Smooth muscle cell (in vitro differentiated cells): ENCODE data around the gene GNA12. TPM values are rescaled to one million over a fixed set of nuclear protein-coding genes. Genes with fewer than 3 reads are reported as not detected.
"Not testable (repeated sequence)": the region's sequence is repeated elsewhere in the genome, so short reads cannot be mapped to it uniquely, and the experiment has no call there.

Experiments
- DNase-seq: peaks from one replicate; lab custom pipeline; 2025; ENCODE audit not compliant: unreplicated experiment; lab: John Stamatoyannopoulos, UW
- H2AFZ ChIP-seq: fragments of 200-600 bp; sonication (generic); 2 replicates; pipeline ENCODE4 v1.6.0; 2016; ENCODE audit warnings: antibody characterized with exemption, low read depth, mild to moderate bottlenecking
- H3F3A ChIP-seq: fragments of 200-600 bp; sonication (generic); 2 replicates; pipeline ENCODE4 v1.6.0; 2017; ENCODE audit warnings: antibody characterized with exemption, low read depth
- H3K27ac ChIP-seq: fragments of 200-600 bp; sonication (generic); 2 replicates; pipeline ENCODE4 v1.5.1; 2016; ENCODE audit warnings: low read depth, mild to moderate bottlenecking
- H3K27me3 ChIP-seq: fragments of 200-600 bp; sonication (generic); 2 replicates; pipeline ENCODE4 v1.6.1; 2016; ENCODE audit warnings: low read depth, mild to moderate bottlenecking
- H3K36me3 ChIP-seq: fragments of 200-600 bp; sonication (generic); 2 replicates; pipeline ENCODE4 v1.5.1; 2016; ENCODE audit warnings: low read depth
- H3K4me1 ChIP-seq: fragments of 200-600 bp; sonication (generic); 2 replicates; pipeline ENCODE4 v1.5.1; 2016; ENCODE audit warnings: low read depth
- H3K4me2 ChIP-seq: fragments of 200-600 bp; sonication (generic); 2 replicates; pipeline ENCODE4 v1.6.0; 2016; ENCODE audit warnings: mild to moderate bottlenecking
- H3K4me3 ChIP-seq: fragments of 200-600 bp; sonication (generic); 2 replicates; pipeline ENCODE4 v1.5.1; 2016; ENCODE audit warnings: mild to moderate bottlenecking
- H3K79me2 ChIP-seq: fragments of 200-600 bp; sonication (generic); 2 replicates; pipeline ENCODE4 v1.6.0; 2016; ENCODE audit warnings: low read depth, mild to moderate bottlenecking
- H3K9ac ChIP-seq: fragments of 200-600 bp; sonication (generic); 2 replicates; pipeline ENCODE4 v1.6.0; 2016; ENCODE audit warnings: low read depth
- H3K9me3 ChIP-seq: fragments of 200-600 bp; sonication (generic); replicated peaks from 2 replicates; pipeline ENCODE4 v1.5.1; 2016; ENCODE audit warnings: low read depth
- H4K20me1 ChIP-seq: fragments of 200-600 bp; sonication (generic); 2 replicates; pipeline ENCODE4 v1.6.0; 2016; ENCODE audit warnings: low read depth
- WGBS: methylation state at CpG from one replicate; pipeline ENCODE4 v1.1.7; 2016; ENCODE audit warnings: low lambda C conversion rate; 5-methylcytosine and 5-hydroxymethylcytosine counted together
- polyA plus RNA-seq: library from polyadenylated mRNA; unstranded; fragments of >200 nt; fragmentation: Nextera tagmentation; extraction: Ambion mirVana; gene quantifications from 2 replicates; pipeline ENCODE4 v1.2.1, GENCODE V29; 2016
- total RNA-seq: library from RNA; depleted of rRNA; stranded (reverse); fragments of >200 nt; gene quantifications from 2 replicates; pipeline ENCODE4 v1.2.3, GENCODE V29; 2014
- TF ChIP-seq, protein P1 (sequence below): fragments of 200-600 bp; sonication (generic); IDR thresholded peaks from 2 replicates; pipeline ENCODE4 v1.5.1; 2017; ENCODE audit warnings: borderline replicate concordance, mild to moderate bottlenecking, antibody characterized with exemption; ENCODE audit not compliant: insufficient read depth, poor library complexity, severe bottlenecking

GNA12 gene
- total and polyA plus RNA-seq, 2 experiments from 2014 or later = 20.3 to 34.7 TPM

GRCh38 chr7:2729031-2729892 lies 114.8 kb downstream of the GNA12 start:
- Histone ChIP-seq H3K27me3 (no peaks in the 10 kb centered on the region), H4K20me1 (peaks cover 10% of the 10 kb centered on the region), H3K36me3 (no peaks in the 10 kb centered on the region), H3K9ac (no peak overlapping the region), H3K4me3 (no peak overlapping the region), H3F3A (peaks cover 6% of the 10 kb centered on the region), H3K4me1 (no peaks in the 10 kb centered on the region), H3K79me2 (peaks cover 14% of the 10 kb centered on the region), H2AFZ (no peak overlapping the region), H3K4me2 (no peak overlapping the region), H3K27ac (peak overlapping the region; percentile 61), H3K9me3 (no peaks in the 10 kb centered on the region)
- TF ChIP-seq, protein P1, sequence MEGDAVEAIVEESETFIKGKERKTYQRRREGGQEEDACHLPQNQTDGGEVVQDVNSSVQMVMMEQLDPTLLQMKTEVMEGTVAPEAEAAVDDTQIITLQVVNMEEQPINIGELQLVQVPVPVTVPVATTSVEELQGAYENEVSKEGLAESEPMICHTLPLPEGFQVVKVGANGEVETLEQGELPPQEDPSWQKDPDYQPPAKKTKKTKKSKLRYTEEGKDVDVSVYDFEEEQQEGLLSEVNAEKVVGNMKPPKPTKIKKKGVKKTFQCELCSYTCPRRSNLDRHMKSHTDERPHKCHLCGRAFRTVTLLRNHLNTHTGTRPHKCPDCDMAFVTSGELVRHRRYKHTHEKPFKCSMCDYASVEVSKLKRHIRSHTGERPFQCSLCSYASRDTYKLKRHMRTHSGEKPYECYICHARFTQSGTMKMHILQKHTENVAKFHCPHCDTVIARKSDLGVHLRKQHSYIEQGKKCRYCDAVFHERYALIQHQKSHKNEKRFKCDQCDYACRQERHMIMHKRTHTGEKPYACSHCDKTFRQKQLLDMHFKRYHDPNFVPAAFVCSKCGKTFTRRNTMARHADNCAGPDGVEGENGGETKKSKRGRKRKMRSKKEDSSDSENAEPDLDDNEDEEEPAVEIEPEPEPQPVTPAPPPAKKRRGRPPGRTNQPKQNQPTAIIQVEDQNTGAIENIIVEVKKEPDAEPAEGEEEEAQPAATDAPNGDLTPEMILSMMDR = no peak
- 84% methylated on average over 37 of the region's 37 CpGs for WGBS
- DNase-seq = no peak

GRCh38 chr7:2728316-2729030 lies 115.6 kb downstream of the GNA12 start:
- H3F3A ChIP-seq = peaks cover 6% of the 10 kb centered on the region
- no peak overlapping the region for H2AFZ ChIP-seq
- H3K27me3 ChIP-seq = no peaks in the 10 kb centered on the region
- no peak overlapping the region for H3K4me2 ChIP-seq
- no peaks in the 10 kb centered on the region for H3K9me3 ChIP-seq
- H3K27ac ChIP-seq = peak overlapping the region; percentile 25
- 84% methylated on average over 15 of the region's 15 CpGs for WGBS
- H3K4me3 ChIP-seq = no peak overlapping the region
- TF ChIP-seq, protein P1 = no peak
- DNase-seq = no peak
- no peaks in the 10 kb centered on the region for H3K36me3 ChIP-seq
- H4K20me1 ChIP-seq = peaks cover 7% of the 10 kb centered on the region
- no peaks in the 10 kb centered on the region for H3K4me1 ChIP-seq
- H3K9ac ChIP-seq = no peak overlapping the region
- H3K79me2 ChIP-seq = peaks cover 8% of the 10 kb centered on the region

DNA sequence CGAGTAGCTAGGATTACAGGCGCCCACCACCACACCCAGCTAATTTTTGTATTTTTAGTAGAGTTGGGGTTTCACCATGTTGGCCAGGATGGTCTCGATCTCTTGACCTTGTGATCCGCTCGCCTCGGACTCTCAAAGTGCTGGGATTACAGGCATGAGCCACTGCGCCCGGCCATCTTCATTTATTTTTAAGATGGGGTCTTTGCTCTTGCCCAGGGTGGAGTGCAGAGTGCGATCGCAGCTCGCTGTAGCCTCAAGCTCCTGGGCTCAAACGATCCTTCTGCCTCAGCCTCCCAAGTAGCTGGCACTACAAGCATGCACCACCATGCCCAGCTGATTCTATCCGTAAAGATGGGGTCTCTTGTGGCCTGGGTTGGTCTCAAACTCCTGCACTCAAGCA lies 116.9 kb downstream of the GNA12 start:
- not testable (repeated sequence) for H3K4me2 ChIP-seq, H3K27me3 ChIP-seq
- 83% methylated on average over 13 of the region's 13 CpGs for WGBS

GRCh38 chr7:2726316-2727018 lies 117.6 kb downstream of the GNA12 start:
- H3K9me3 ChIP-seq = no peaks in the 10 kb centered on the region
- H3K4me3 ChIP-seq = no peak overlapping the region
- no peak for DNase-seq
- no peak overlapping the region for H3K9ac ChIP-seq
- peaks cover 7% of the 10 kb centered on the region for H4K20me1 ChIP-seq
- no peak overlapping the region for H3K4me2 ChIP-seq
- no peaks in the 10 kb centered on the region for H3K4me1 ChIP-seq
- H3K79me2 ChIP-seq = peaks cover 5% of the 10 kb centered on the region
- no peaks in the 10 kb centered on the region for H3K36me3 ChIP-seq
- WGBS = 89% methylated on average over 18 of the region's 18 CpGs
- no peak overlapping the region for H2AFZ ChIP-seq
- H3F3A ChIP-seq = no peaks in the 10 kb centered on the region
- TF ChIP-seq, protein P1 = no peak
- no peak overlapping the region for H3K27ac ChIP-seq
- H3K27me3 ChIP-seq = no peaks in the 10 kb centered on the region

More for the DNA sequence above, 116.9 kb downstream of the GNA12 start:
- not testable (repeated sequence) for H4K20me1 ChIP-seq, H3K9me3 ChIP-seq, H3K27ac ChIP-seq, H3K4me3 ChIP-seq, H2AFZ ChIP-seq, H3K9ac ChIP-seq, H3K36me3 ChIP-seq, DNase-seq, H3K79me2 ChIP-seq, H3F3A ChIP-seq, H3K4me1 ChIP-seq
